ENCODE results near the gene APBA2. TPM values are rescaled to one million over a fixed set of nuclear protein-coding genes. Genes with fewer than 3 reads are reported as not detected.

APBA2 gene
- total and polyA plus RNA-seq, 8 donors, result 0.45 to 13.3 (median 2.0) TPM; not detected in 1

- no peak overlapping the region for H3K4me3 ChIP-seq
- H3K4me1 ChIP-seq, result no peaks in the 10 kb centered on the region
- peaks cover 0 to 5% (median 0%) of the 10 kb centered on the region in 3 donors for H3K27me3 ChIP-seq
- H3K27ac ChIP-seq, result no peak overlapping the region
- no peaks in the 10 kb centered on the region for H3K36me3 ChIP-seq
- no peaks in the 10 kb centered on the region for H3K9me3 ChIP-seq
- no peak for DNase-seq
- intact Hi-C loops (cut with DNase I; ENCODE audit: low total_unique reads), result no loop called here
- 41 to 77% (median 58%) methylated on average over 6 to 7 of the region's 7 CpGs for WGBS, 5 donors
- TF ChIP-seq EP300 (IDR thresholded peaks at IDR 0.05), result no peak
- TF ChIP-seq POLR2AphosphoS5 (IDR thresholded peaks at IDR 0.05), result no peak
Measured at GRCh38 chr15:28901587-28901980, 15.8 kb downstream of the APBA2 start.

GRCh38 chr15:28901987-28902745 lies 16.4 kb downstream of the APBA2 start:
- DNase-seq, result no peak
- Histone ChIP-seq H3K9me3 (no peaks in the 10 kb centered on the region), H3K27ac (no peak overlapping the region), H3K36me3 (no peaks in the 10 kb centered on the region), H3K27me3 (peaks cover 0 to 5% (median 0%) of the 10 kb centered on the region in 3 donors), H3K4me1 (no peaks in the 10 kb centered on the region), H3K4me3 (no peak overlapping the region)
- 85 to 92% (median 87%) methylated on average over 14 of the region's 14 CpGs for WGBS, 5 donors
- intact Hi-C loops (cut with DNase I; ENCODE audit: low total_unique reads), result no loop called here
- no peak for TF ChIP-seq CTCF (IDR thresholded peaks at IDR 0.05)
- no peak for TF ChIP-seq POLR2A (IDR thresholded peaks at IDR 0.05)
- no peak for TF ChIP-seq POLR2AphosphoS5 (IDR thresholded peaks at IDR 0.05)
- no peak for TF ChIP-seq EP300 (IDR thresholded peaks at IDR 0.05)

GRCh38 chr15:28902856-28903255 lies 17.1 kb downstream of the APBA2 start:
- WGBS, 5 donors, result 89 to 95% (median 94%) methylated on average over 5 of the region's 5 CpGs
- no peak overlapping the region for H3K4me3 ChIP-seq
- H3K36me3 ChIP-seq, result no peaks in the 10 kb centered on the region
- intact Hi-C loops (cut with DNase I; ENCODE audit: low total_unique reads), result no loop called here
- no peaks in the 10 kb centered on the region for H3K4me1 ChIP-seq
- TF ChIP-seq CTCF (IDR thresholded peaks at IDR 0.05) (no peak), POLR2A (IDR thresholded peaks at IDR 0.05) (no peak), POLR2AphosphoS5 (IDR thresholded peaks at IDR 0.05) (no peak), EP300 (IDR thresholded peaks at IDR 0.05) (no peak)
- peaks cover 0 to 5% (median 0%) of the 10 kb centered on the region in 3 donors for H3K27me3 ChIP-seq
- DNase-seq, result peak in 1 of 2 donors; percentile 7
- H3K27ac ChIP-seq, result no peak overlapping the region
- no peaks in the 10 kb centered on the region for H3K9me3 ChIP-seq

- no peak overlapping the region for H3K27ac ChIP-seq
- WGBS, 5 donors, result 83 to 91% (median 85%) methylated on average over 8 of the region's 8 CpGs
- H3K9me3 ChIP-seq, result no peaks in the 10 kb centered on the region
- H3K36me3 ChIP-seq, result no peaks in the 10 kb centered on the region
- H3K4me1 ChIP-seq, result no peaks in the 10 kb centered on the region
- no peak for DNase-seq
- TF ChIP-seq CTCF (IDR thresholded peaks at IDR 0.05) (no peak), POLR2A (IDR thresholded peaks at IDR 0.05) (no peak), POLR2AphosphoS5 (IDR thresholded peaks at IDR 0.05) (no peak), EP300 (IDR thresholded peaks at IDR 0.05) (no peak)
- no peak overlapping the region for H3K4me3 ChIP-seq
- H3K27me3 ChIP-seq, result peaks cover 0 to 5% (median 0%) of the 10 kb centered on the region in 3 donors
- intact Hi-C loops (cut with DNase I; ENCODE audit: low total_unique reads), result no loop called here
Measured at GRCh38 chr15:28903555-28903954, 17.8 kb downstream of the APBA2 start.

- Histone ChIP-seq H3K9me3 (no peaks in the 10 kb centered on the region), H3K4me1 (no peaks in the 10 kb centered on the region), H3K4me3 (no peak overlapping the region), H3K27ac (no peak overlapping the region), H3K36me3 (no peaks in the 10 kb centered on the region), H3K27me3 (peaks cover 0 to 5% (median 0%) of the 10 kb centered on the region in 3 donors)
- TF ChIP-seq POLR2A (IDR thresholded peaks at IDR 0.05) (no peak), EP300 (IDR thresholded peaks at IDR 0.05) (no peak), POLR2AphosphoS5 (IDR thresholded peaks at IDR 0.05) (no peak), CTCF (IDR thresholded peaks at IDR 0.05) (no peak)
- DNase-seq, result no peak
- intact Hi-C loops (cut with DNase I; ENCODE audit: low total_unique reads), result no loop called here
- WGBS, 5 donors, result 47 to 62% (median 58%) methylated on average over 9 of the region's 9 CpGs
Measured at GRCh38 chr15:28904003-28904402, 18.2 kb downstream of the APBA2 start.

All from stomach (tissue), 9 donors.